MCF 10A (cell line): Measurements from ENCODE around the gene ILRUN. TPM values are rescaled to one million over a fixed set of nuclear protein-coding genes. Genes with fewer than 3 reads are reported as not detected.
A peak's percentile ranks its signal among the peaks of the same experiment; 100 is the strongest.
"Not testable (repeated sequence)": the region's sequence is repeated elsewhere in the genome, so short reads cannot be mapped to it uniquely, and the experiment has no call there.

Source experiments
- BruUV-seq: library from RNA; stranded (reverse); fragments of 400-500 nt; replicated peaks from 2 replicates; lab custom pipeline; 2021; lab: Mats Ljungman, UMichigan
- CTCF ChIA-PET: fragments of 300-600 bp; sonication (Branson Sonifier 250); formaldehyde crosslinking; extraction: SDS; loops from one replicate; lab custom pipeline; 2021; ENCODE audit warnings: antibody characterized with exemption, inconsistent platforms; lab: Yijun Ruan, JAX
- POLR2A ChIA-PET: fragments of 300-600, 350-650 bp; sonication (Branson Sonifier 250); formaldehyde crosslinking; extraction: SDS; loops from one replicate; lab custom pipeline; 2020; ENCODE audit warnings: antibody characterized with exemption, inconsistent platforms; lab: Yijun Ruan, JAX
- DNase-seq: peaks from one replicate; pipeline ENCODE4 v3.0.0-alpha.2; 2018; ENCODE audit not compliant: unreplicated experiment
- H3K27ac Mint-ChIP-seq: one replicate; pipeline ENCODE4 v1.8.0; 2022; ENCODE audit warnings: mild to moderate bottlenecking, low read depth, mixed read lengths; ENCODE audit not compliant: unreplicated experiment
- H3K27me3 Mint-ChIP-seq: one replicate; pipeline ENCODE4 v1.8.0; 2022; ENCODE audit warnings: mixed read lengths; ENCODE audit not compliant: insufficient read depth, unreplicated experiment
- H3K36me3 Mint-ChIP-seq: one replicate; pipeline ENCODE4 v1.8.0; 2022; ENCODE audit warnings: mild to moderate bottlenecking, moderate library complexity, mixed read lengths; ENCODE audit not compliant: insufficient read depth, unreplicated experiment
- H3K4me1 Mint-ChIP-seq: one replicate; pipeline ENCODE4 v1.8.0; 2022; ENCODE audit warnings: mixed read lengths; ENCODE audit not compliant: insufficient read depth, unreplicated experiment
- H3K4me3 Mint-ChIP-seq: one replicate; pipeline ENCODE4 v1.8.0; 2022; ENCODE audit warnings: mild to moderate bottlenecking, moderate library complexity, mixed read lengths; ENCODE audit not compliant: unreplicated experiment
- H3K9me3 Mint-ChIP-seq: one replicate; pipeline ENCODE4 v1.8.0; 2022; ENCODE audit warnings: mixed read lengths; ENCODE audit not compliant: unreplicated experiment
- intact Hi-C: fragments of 100-400 bp; cut with micrococcal nuclease; formaldehyde crosslinking; loops from 2 replicates; pipeline ENCODE4 v1.14.1; 2022
- total RNA-seq: library from RNA; stranded (reverse); gene quantifications from 2 replicates; pipeline ENCODE4 v1.2.3, GENCODE V29; 2022
- TF ChIP-seq, protein P1 (sequence below): fragments of 200-600 bp; IDR thresholded peaks from one replicate; pipeline ENCODE4 v1.8.0; 2022; ENCODE audit warnings: antibody characterized with exemption, mild to moderate bottlenecking; ENCODE audit not compliant: unreplicated experiment

The ILRUN gene
- total RNA-seq, 1 experiment from 2014 or later: 50.8 TPM

DNA sequence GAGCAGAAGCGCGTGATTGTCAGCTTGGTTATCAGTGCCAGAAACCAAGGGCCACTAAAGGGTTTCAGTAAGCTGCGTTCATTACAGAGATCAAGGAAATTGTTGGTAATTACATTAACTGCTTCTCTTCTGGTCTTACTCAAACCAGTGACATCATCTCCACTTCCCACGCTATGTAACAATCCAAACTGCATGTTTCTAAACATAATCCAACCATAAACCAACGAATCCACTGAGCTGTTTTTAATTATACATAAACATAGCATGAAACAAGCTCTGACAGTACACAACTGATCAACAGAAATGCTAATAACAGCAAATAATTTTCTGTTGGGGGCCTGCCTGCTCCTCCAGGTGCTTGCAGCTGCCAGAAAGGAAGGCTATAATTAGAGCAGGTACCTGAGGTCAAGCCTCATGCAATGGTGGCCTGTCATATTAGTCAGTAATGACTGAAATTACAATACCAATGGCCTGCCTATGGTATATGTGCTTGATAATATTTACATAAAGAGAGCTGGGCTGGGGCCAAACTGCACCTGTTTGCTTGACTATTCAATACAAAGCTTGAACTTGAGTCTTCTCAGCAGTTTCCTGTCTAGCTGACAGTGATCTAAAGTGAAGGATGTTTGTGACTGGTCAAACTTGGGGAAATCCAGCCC is 40.1 kb downstream of the ILRUN start:
- Mint-ChIP-seq H3K27me3 (no peaks in the 10 kb centered on the region), H3K9me3 (no peaks in the 10 kb centered on the region), H3K36me3 (peaks cover 17% of the 10 kb centered on the region), H3K4me3 (peak overlapping the region; percentile 75), H3K27ac (peak overlapping the region; percentile 89), H3K4me1 (peaks cover 19% of the 10 kb centered on the region)
- CTCF ChIA-PET: interaction anchor here (0.9 kb wide), 1 partner anchor 40 kb away, joined by 3 read pairs; no protein-coding TSS in a partner anchor
- peak; percentile 41 for DNase-seq
- BruUV-seq: no TSS peak
- intact Hi-C loops: loop anchor here (10.0 kb wide), 1 partner anchor 98 kb away; the partner anchor contains the start of gene SNRPC
- TF ChIP-seq, protein P1, sequence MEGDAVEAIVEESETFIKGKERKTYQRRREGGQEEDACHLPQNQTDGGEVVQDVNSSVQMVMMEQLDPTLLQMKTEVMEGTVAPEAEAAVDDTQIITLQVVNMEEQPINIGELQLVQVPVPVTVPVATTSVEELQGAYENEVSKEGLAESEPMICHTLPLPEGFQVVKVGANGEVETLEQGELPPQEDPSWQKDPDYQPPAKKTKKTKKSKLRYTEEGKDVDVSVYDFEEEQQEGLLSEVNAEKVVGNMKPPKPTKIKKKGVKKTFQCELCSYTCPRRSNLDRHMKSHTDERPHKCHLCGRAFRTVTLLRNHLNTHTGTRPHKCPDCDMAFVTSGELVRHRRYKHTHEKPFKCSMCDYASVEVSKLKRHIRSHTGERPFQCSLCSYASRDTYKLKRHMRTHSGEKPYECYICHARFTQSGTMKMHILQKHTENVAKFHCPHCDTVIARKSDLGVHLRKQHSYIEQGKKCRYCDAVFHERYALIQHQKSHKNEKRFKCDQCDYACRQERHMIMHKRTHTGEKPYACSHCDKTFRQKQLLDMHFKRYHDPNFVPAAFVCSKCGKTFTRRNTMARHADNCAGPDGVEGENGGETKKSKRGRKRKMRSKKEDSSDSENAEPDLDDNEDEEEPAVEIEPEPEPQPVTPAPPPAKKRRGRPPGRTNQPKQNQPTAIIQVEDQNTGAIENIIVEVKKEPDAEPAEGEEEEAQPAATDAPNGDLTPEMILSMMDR: no peak
- POLR2A ChIA-PET: interaction anchor here (0.6 to 4.2 kb wide), 22 partner anchors 8 to 1840 kb away, joined by 3 to 60 read pairs (median 5); partner anchors contain the start of genes ANKS1A, BLTP3A, ILRUN and RPS10

DNA sequence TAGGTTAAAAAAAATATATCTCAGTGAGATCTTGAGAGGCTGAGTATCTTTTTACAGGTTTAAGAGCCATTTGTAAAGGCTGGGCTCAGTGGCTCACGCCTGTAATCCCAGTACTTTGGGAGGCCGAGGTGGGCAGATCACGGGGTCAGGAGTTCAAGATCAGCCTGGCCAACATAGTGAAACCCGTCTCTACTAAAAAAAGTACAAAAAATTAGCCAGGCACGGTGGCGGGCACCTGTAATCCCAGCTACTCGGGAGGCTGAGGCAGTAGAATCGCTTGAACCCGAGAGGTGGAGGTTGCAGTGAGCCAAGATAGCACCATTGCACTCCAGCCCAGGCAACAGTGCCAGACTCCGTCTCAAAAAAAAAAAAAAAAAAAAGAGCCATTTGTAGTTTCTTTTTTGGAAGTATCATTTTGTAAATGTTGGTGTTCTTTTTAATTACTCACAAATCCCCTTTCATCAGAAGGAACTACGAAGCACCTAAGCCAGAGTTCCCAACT is 40.6 kb downstream of the ILRUN start:
- CTCF ChIA-PET: interaction anchor here (0.6 kb wide), 1 partner anchor 25 kb away, joined by 4 read pairs; no protein-coding TSS in a partner anchor
- H3K27me3 Mint-ChIP-seq, H3K9me3 Mint-ChIP-seq, DNase-seq, BruUV-seq: not testable (repeated sequence)
- Mint-ChIP-seq H3K4me1 (peaks cover 19% of the 10 kb centered on the region), H3K4me3 (peak overlapping the region; percentile 75), H3K36me3 (peaks cover 22% of the 10 kb centered on the region), H3K27ac (peak overlapping the region; percentile 89)
- intact Hi-C loops: loop anchor here (10.0 kb wide), 1 partner anchor 99 kb away; the partner anchor contains the start of gene SNRPC
- POLR2A ChIA-PET: interaction anchor here (0.6 to 4.2 kb wide), 10 partner anchors 9 to 1216 kb away, joined by 3 to 60 read pairs (median 10); partner anchors contain the start of genes ANKS1A, BLTP3A, ILRUN and SNRPC

DNA sequence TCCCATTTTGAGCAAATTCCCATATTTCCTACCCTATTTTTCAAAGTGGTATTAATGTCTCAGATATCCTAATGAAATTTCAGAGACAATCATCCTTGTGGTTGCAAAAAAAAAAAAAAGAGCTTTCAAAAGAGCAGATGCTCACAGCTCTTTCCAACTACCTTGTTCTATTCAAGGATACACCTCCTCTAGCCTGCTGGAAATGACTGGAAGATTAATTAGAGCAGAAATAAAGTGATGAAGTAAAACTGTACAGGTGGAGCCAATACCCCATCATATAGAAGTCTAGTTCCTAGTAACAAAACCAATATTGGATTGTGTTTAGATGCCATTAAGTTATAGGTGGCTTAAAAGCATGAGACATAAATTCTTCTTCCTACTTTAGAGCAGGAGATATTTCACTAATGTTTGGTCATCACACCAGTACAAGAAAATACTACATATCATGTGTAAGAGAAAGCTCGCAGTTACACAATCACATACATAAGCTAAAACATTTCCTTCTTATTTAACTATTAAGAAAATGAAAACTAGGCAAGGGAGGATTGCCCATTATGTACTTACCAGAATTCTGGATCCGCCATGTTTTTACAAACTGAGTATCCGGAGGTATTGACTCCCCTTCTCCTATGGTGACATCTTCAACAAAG is 42.4 kb downstream of the ILRUN start:
- DNase-seq: no peak
- Mint-ChIP-seq H3K36me3 (peaks cover 24% of the 10 kb centered on the region), H3K27ac (no peak overlapping the region), H3K27me3 (no peaks in the 10 kb centered on the region), H3K4me1 (peaks cover 19% of the 10 kb centered on the region), H3K9me3 (no peaks in the 10 kb centered on the region), H3K4me3 (no peak overlapping the region)
- CTCF ChIA-PET: interaction anchor here (0.6 kb wide), 1 partner anchor 271 kb away, joined by 6 read pairs; no protein-coding TSS in a partner anchor
- intact Hi-C loops: loop anchor here (10.0 kb wide), 1 partner anchor 101 kb away; the partner anchor contains the start of gene SNRPC
- BruUV-seq: no TSS peak
- TF ChIP-seq, protein P1: no peak
- POLR2A ChIA-PET: interaction anchor here (0.5 to 0.6 kb wide), 2 partner anchors 25 to 27 kb away, joined by 3 read pairs; no protein-coding TSS in a partner anchor

DNA sequence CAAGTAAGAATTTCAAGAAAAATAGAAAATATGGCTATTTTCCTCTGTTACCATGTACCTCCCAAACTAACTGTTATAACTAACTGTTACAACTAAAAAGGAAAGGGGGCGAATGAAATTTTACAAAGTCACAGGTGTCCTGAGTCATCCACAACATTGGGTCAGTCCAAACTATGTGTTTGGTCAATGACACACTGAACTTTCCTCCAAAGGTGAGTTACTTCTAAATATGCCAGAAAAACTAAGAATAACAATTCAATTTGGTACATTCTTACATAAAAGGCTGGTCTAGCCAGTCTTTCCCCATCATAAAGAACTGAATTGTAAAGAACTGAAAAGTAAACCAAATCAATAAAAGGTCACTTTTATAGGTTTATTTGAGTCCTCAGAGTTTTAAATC is 44.3 kb downstream of the ILRUN start:
- ChIA-PET CTCF (no interaction called here), POLR2A (no interaction called here)
- H3K9me3 Mint-ChIP-seq: no peaks in the 10 kb centered on the region
- H3K27ac Mint-ChIP-seq: no peak overlapping the region
- BruUV-seq: no TSS peak
- H3K27me3 Mint-ChIP-seq: no peaks in the 10 kb centered on the region
- intact Hi-C loops: loop anchor here (10.0 kb wide), 1 partner anchor 103 kb away; the partner anchor contains the start of gene SNRPC
- no peak for DNase-seq
- peaks cover 10% of the 10 kb centered on the region for H3K4me1 Mint-ChIP-seq
- H3K36me3 Mint-ChIP-seq: peaks cover 22% of the 10 kb centered on the region
- TF ChIP-seq, protein P1: no peak
- H3K4me3 Mint-ChIP-seq: no peak overlapping the region
